ENCODE measurements around the gene GTF3A. TPM values are rescaled to one million over a fixed set of nuclear protein-coding genes. Genes with fewer than 3 reads are reported as not detected.

The GTF3A gene
- total and polyA plus RNA-seq, 2 of the 4 experiments (the other 2 are of a cell fraction) = 74.1 to 116 TPM

DNA sequence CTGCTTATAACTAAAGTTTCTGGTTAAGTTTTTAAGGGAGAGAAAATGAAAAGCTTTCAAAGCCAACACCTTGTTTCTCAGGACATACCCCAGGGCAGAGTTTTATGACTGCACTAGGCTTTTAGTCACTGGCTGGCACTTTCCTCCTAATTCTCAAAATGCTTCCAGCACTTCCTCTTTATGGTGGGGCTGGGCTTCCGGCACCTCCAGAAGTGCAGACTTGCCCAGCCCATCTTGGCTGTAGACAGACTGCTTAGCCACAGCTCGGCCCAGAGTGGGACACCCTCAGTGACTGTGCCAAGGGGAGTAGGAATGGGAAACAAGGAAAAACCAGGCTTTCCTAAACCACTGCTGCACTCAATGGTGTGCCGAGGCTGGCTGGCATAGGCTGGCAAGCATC, 23.2 kb upstream of the GTF3A start:
- CTCF ChIA-PET = interaction anchor here (0.6 kb wide), 1 partner anchor 584 kb away, joined by 4 read pairs; no protein-coding TSS in a partner anchor
- ATAC-seq (ENCODE audit: low read depth) (no peak), DNase-seq (no peak)
- no TSS peak for BruUV-seq (replicated peaks)
- Histone ChIP-seq H4K20me1 (ENCODE audit: insufficient read depth, low read length) (no peaks in the 10 kb centered on the region), H3K9me1 (ENCODE audit: insufficient read depth, low read length) (no peaks in the 10 kb centered on the region), H2AFZ (replicated peaks; ENCODE audit: low read length, poor library complexity) (no peak overlapping the region), H3K9me3 (ENCODE audit: control insufficient read depth, insufficient read depth, low read length) (no peaks in the 10 kb centered on the region), H4K8ac (ENCODE audit: low read depth in 2 of 2, low read length in 2 of 2) (no peak overlapping the region), H4K5ac (ENCODE audit: low read depth, low read length) (no peak overlapping the region), H3K4me1 (ENCODE audit: control insufficient read depth, insufficient read depth, low read length) (peaks cover 4% of the 10 kb centered on the region; the same call in 1 of the 2 replicates), H4K91ac (ENCODE audit: insufficient read depth, low read depth, low read length) (no peak overlapping the region), H3K4me2 (ENCODE audit: low read depth, low read length) (no peak overlapping the region), H3K23ac (ENCODE audit: low read depth, low read length) (no peak overlapping the region), H2AK9ac (replicated peaks; ENCODE audit: low read depth, low read length, poor library complexity) (no peak overlapping the region), H3K14ac (replicated peaks; ENCODE audit: low read depth, low read length) (no peak overlapping the region), H3K79me1 (ENCODE audit: low read depth in 1 of 2, low read length in 2 of 2) (no peaks in the 10 kb centered on the region), H2BK120ac (ENCODE audit: low read depth, low read length) (no peak overlapping the region), H3K27ac (ENCODE audit: insufficient read depth, low read length) (no peak overlapping the region), H3K27me3 (ENCODE audit: control insufficient read depth, insufficient read depth, low read length) (peaks cover 11% of the 10 kb centered on the region), H3K4ac (ENCODE audit: low read depth, low read length) (no peak overlapping the region), H2BK15ac (ENCODE audit: low read depth, low read length) (no peak overlapping the region), H3K9ac (ENCODE audit: low read depth, low read length) (no peak overlapping the region), H2BK5ac (ENCODE audit: low read depth, low read length, poor library complexity, severe bottlenecking) (no peak overlapping the region), H2BK20ac (ENCODE audit: low read depth, low read length) (no peak overlapping the region), H3K18ac (ENCODE audit: low read depth, low read length) (no peak overlapping the region), H2AK5ac (ENCODE audit: low read depth, low read length) (no peak overlapping the region), H3K4me3 (ENCODE audit: insufficient read depth, low read depth, low read length) (no peak overlapping the region), H3K56ac (ENCODE audit: extremely low read depth, insufficient read depth, low read length) (no peak overlapping the region), H3K36me3 (ENCODE audit: control insufficient read depth, insufficient read depth, low read length) (no peaks in the 10 kb centered on the region)
- TF ChIP-seq CEBPB (IDR thresholded peaks at IDR 0.05; ENCODE audit: low read depth, low read length) (no peak), POLR2A (IDR thresholded peaks at IDR 0.05; ENCODE audit: low read depth, low read length) (no peak), MXI1 (IDR thresholded peaks at IDR 0.05; ENCODE audit: borderline replicate concordance, low read depth, low read length) (no peak), NFE2L2 (IDR thresholded peaks at IDR 0.05; ENCODE audit: low read depth, low read length) (no peak), MAZ (IDR thresholded peaks at IDR 0.05; ENCODE audit: borderline replicate concordance, low read depth, low read length) (no peak), RCOR1 (IDR thresholded peaks at IDR 0.05; ENCODE audit: insufficient replicate concordance, low read length) (no peak), SMC3 (IDR thresholded peaks at IDR 0.05; ENCODE audit: low read depth, low read length) (no peak), RAD21 (IDR thresholded peaks at IDR 0.05; ENCODE audit: low read length) (no peak), RFX5 (IDR thresholded peaks at IDR 0.05; ENCODE audit: low read depth, low read length) (no peak), FOS (IDR thresholded peaks at IDR 0.05; ENCODE audit: low read depth, low read length) (no peak), BHLHE40 (IDR thresholded peaks at IDR 0.05; ENCODE audit: low read depth, low read length) (no peak), ELK1 (IDR thresholded peaks at IDR 0.05; ENCODE audit: borderline replicate concordance, low read depth, low read length) (no peak), USF2 (IDR thresholded peaks at IDR 0.05; ENCODE audit: low read depth, low read length) (no peak), CHD1 (IDR thresholded peaks at IDR 0.05; ENCODE audit: low read depth, low read length) (no peak), MAFK (IDR thresholded peaks at IDR 0.05; ENCODE audit: low read depth, low read length) (no peak)
- TF ChIP-seq, protein P1, sequence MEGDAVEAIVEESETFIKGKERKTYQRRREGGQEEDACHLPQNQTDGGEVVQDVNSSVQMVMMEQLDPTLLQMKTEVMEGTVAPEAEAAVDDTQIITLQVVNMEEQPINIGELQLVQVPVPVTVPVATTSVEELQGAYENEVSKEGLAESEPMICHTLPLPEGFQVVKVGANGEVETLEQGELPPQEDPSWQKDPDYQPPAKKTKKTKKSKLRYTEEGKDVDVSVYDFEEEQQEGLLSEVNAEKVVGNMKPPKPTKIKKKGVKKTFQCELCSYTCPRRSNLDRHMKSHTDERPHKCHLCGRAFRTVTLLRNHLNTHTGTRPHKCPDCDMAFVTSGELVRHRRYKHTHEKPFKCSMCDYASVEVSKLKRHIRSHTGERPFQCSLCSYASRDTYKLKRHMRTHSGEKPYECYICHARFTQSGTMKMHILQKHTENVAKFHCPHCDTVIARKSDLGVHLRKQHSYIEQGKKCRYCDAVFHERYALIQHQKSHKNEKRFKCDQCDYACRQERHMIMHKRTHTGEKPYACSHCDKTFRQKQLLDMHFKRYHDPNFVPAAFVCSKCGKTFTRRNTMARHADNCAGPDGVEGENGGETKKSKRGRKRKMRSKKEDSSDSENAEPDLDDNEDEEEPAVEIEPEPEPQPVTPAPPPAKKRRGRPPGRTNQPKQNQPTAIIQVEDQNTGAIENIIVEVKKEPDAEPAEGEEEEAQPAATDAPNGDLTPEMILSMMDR (conservative IDR thresholded peaks at IDR 0.05; ENCODE audit: low read depth, low read length) = no peak
- POLR2A ChIA-PET (ENCODE audit: unreplicated experiment) = no interaction called here
- in situ Hi-C loops (cut with MboI; ENCODE audit: low sequenced_read_pairs) = no loop called here
- dilution Hi-C loops (cut with HindIII; ENCODE audit: low sequenced_read_pairs, unreplicated experiment) = no loop called here
- no CpG with 5 or more reads among the region's 3 CpGs for WGBS, 2 experiments (ENCODE audit: extremely low coverage in 2 of 2, insufficient read length in 1 of 2)
- intact Hi-C loops (cut with micrococcal nuclease) = no loop called here

Measured in IMR-90 (cell line).